Fibroblast of peridontal ligament (primary cell): Measurements from ENCODE around the gene TMPRSS4.

Experiments used
- DNase-seq: peaks from one replicate; pipeline ENCODE4 v3.0.0-alpha.2; 2010; ENCODE audit errors: extremely low read depth

TMPRSS4 gene

GRCh38 chr11:118079491-118079890 is 2.6 kb downstream of the TMPRSS4 start:
- no peak for DNase-seq

GRCh38 chr11:118080296-118080695 is 3.4 kb downstream of the TMPRSS4 start:
- DNase-seq, result no peak

GRCh38 chr11:118081241-118081958 is 4.5 kb downstream of the TMPRSS4 start:
- DNase-seq, result no peak

- DNase-seq, result no peak
Measured at GRCh38 chr11:118082880-118083552, 6.1 kb downstream of the TMPRSS4 start.

- DNase-seq, result no peak
Measured at GRCh38 chr11:118084247-118084646, 7.4 kb downstream of the TMPRSS4 start.

- no peak for DNase-seq
Measured at GRCh38 chr11:118084656-118085055, 7.8 kb downstream of the TMPRSS4 start.

GRCh38 chr11:118086913-118087768 is 10.3 kb downstream of the TMPRSS4 start, which contains the start of gene SMIM35:
TSS of gene SMIM35 (minus strand) at chr11:118086963. CDS start at chr11:118086757, 206 bp downstream.
- no peak for DNase-seq

GRCh38 chr11:118087931-118088330 is 11.1 kb downstream of the TMPRSS4 start:
- DNase-seq, result no peak

- DNase-seq, result no peak
Measured at GRCh38 chr11:118088531-118088930, 11.7 kb downstream of the TMPRSS4 start.

GRCh38 chr11:118090545-118091162 is 13.8 kb downstream of the TMPRSS4 start:
- DNase-seq, result no peak

- DNase-seq, result no peak
Measured at GRCh38 chr11:118091690-118092089, 14.8 kb downstream of the TMPRSS4 start.

- no peak for DNase-seq
Measured at GRCh38 chr11:118092907-118093571, 16.2 kb downstream of the TMPRSS4 start.

- no peak for DNase-seq
Measured at GRCh38 chr11:118095493-118095892, 18.6 kb downstream of the TMPRSS4 start.

GRCh38 chr11:118095967-118096367 is 19.1 kb downstream of the TMPRSS4 start:
- DNase-seq, result no peak

- no peak for DNase-seq
Measured at GRCh38 chr11:118098996-118099837, 22.3 kb downstream of the TMPRSS4 start.

GRCh38 chr11:118099838-118100556 is 23.1 kb downstream of the TMPRSS4 start:
- DNase-seq, result no peak

GRCh38 chr11:118100691-118101232 is 23.9 kb downstream of the TMPRSS4 start:
- no peak for DNase-seq

GRCh38 chr11:118102721-118103261 is 25.9 kb downstream of the TMPRSS4 start:
- DNase-seq, result no peak

- no peak for DNase-seq
Measured at GRCh38 chr11:118104491-118104890, 27.6 kb downstream of the TMPRSS4 start.
